Measurements from ENCODE around the gene TRAF3. TPM values are rescaled to one million over a fixed set of nuclear protein-coding genes. Genes with fewer than 3 reads are reported as not detected.

The TRAF3 gene
- total RNA-seq, 1 experiment from 2014 or later, result 37.6 TPM

GRCh38 chr14:102945346-102946130 is 168.3 kb downstream of the TRAF3 start:
- H3K4me1 ChIP-seq (ENCODE audit: control insufficient read depth, insufficient read depth, low read length), result no peaks in the 10 kb centered on the region
- POLR2A ChIA-PET, result no interaction called here
- no peaks in the 10 kb centered on the region for H3K9me3 ChIP-seq (ENCODE audit: control insufficient read depth, insufficient read depth, low read depth, low read length)
- no TSS peak for BruUV-seq (replicated peaks)
- no peak for ATAC-seq
- no peak overlapping the region for H3K4me3 ChIP-seq (ENCODE audit: low read depth in 2 of 2, low read length in 2 of 2)
- DNase-seq (ENCODE audit: low read depth, low spot score), result no peak
- in situ Hi-C loops (cut with HindIII; ENCODE audit: low pct_unique_long_range_greater_than_20kb, low sequenced_read_pairs) (no loop called here), intact Hi-C loops (cut with micrococcal nuclease; ENCODE audit: unreplicated experiment) (no loop called here)
- CTCF ChIA-PET, result no interaction called here
- no peaks in the 10 kb centered on the region for H3K27me3 ChIP-seq (ENCODE audit: control insufficient read depth, insufficient read depth, low read length)
- no peak overlapping the region for H3K27ac ChIP-seq (ENCODE audit: low read length)
- 0 out of 2 replicates have a peak, but pooled peaks cover 2% of the 10 kb centered on the region for H3K36me3 ChIP-seq (ENCODE audit: control insufficient read depth, insufficient read depth, low read length)
- TF ChIP-seq TCF7L2 (IDR thresholded peaks at IDR 0.05; ENCODE audit: low read depth, low read length) (no peak), POLR2AphosphoS5 (IDR thresholded peaks at IDR 0.05; ENCODE audit: low read depth, low read length) (no peak), REST (IDR thresholded peaks at IDR 0.05; ENCODE audit: insufficient read depth in 1 of 2, low read depth in 2 of 2, low read length in 1 of 2) (no peak)

GRCh38 chr14:102947321-102948103 is 170.3 kb downstream of the TRAF3 start:
- H3K4me1 ChIP-seq (ENCODE audit: control insufficient read depth, insufficient read depth, low read length), result no peaks in the 10 kb centered on the region
- ATAC-seq (no peak), DNase-seq (ENCODE audit: low read depth, low spot score) (no peak)
- peaks cover 2% of the 10 kb centered on the region; the same call in 1 of the 2 replicates for H3K36me3 ChIP-seq (ENCODE audit: control insufficient read depth, insufficient read depth, low read length)
- no TSS peak for BruUV-seq (replicated peaks)
- ChIA-PET POLR2A (no interaction called here), CTCF (no interaction called here)
- no peaks in the 10 kb centered on the region for H3K9me3 ChIP-seq (ENCODE audit: control insufficient read depth, insufficient read depth, low read depth, low read length)
- TF ChIP-seq POLR2AphosphoS5 (IDR thresholded peaks at IDR 0.05; ENCODE audit: low read depth, low read length) (no peak), REST (IDR thresholded peaks at IDR 0.05; ENCODE audit: insufficient read depth in 1 of 2, low read depth in 2 of 2, low read length in 1 of 2) (no peak), TCF7L2 (IDR thresholded peaks at IDR 0.05; ENCODE audit: low read depth, low read length) (no peak), CTCF (IDR thresholded peaks at IDR 0.05) (no peak), SIN3A (IDR thresholded peaks at IDR 0.05; ENCODE audit: borderline replicate concordance, insufficient read depth, low read depth, low read length) (no peak)
- no peak overlapping the region for H3K4me3 ChIP-seq (ENCODE audit: low read depth in 2 of 2, low read length in 2 of 2)
- no peak overlapping the region for H3K27ac ChIP-seq (ENCODE audit: low read length)
- no peaks in the 10 kb centered on the region for H3K27me3 ChIP-seq (ENCODE audit: control insufficient read depth, insufficient read depth, low read length)
- intact Hi-C loops (cut with micrococcal nuclease; ENCODE audit: unreplicated experiment), result no loop called here
- in situ Hi-C loops (cut with HindIII; ENCODE audit: low pct_unique_long_range_greater_than_20kb, low sequenced_read_pairs), result no loop called here

All from Panc1 (cell line).